Gastroesophageal sphincter (tissue), 4 donors: Measurements from ENCODE around the gene HCRT. TPM values are rescaled to one million over a fixed set of nuclear protein-coding genes. Genes with fewer than 3 reads are reported as not detected.

ENCODE experiments used
- ATAC-seq: fragments of 150-250 bp; one replicate; pipeline ENCODE4 v1.9.1; 2016; ENCODE audit warnings: mild to moderate bottlenecking, moderate library complexity
- H3K27ac ChIP-seq, 4 donors: fragments of 200-600 bp; sonication (generic) in 3 of 4; 1 replicate in 3 of 4; 2 replicates in 1 of 4; pipeline ENCODE4 v1.5.1; 2016 to 2019
- H3K27me3 ChIP-seq: fragments of 200-600 bp; sonication (generic); one replicate; pipeline ENCODE4 v1.5.1; 2019
- H3K36me3 ChIP-seq, 2 donors: fragments of 200-600 bp; sonication (generic); one replicate each; pipeline ENCODE4 v1.5.1; 2019; ENCODE audit warnings: control low read depth in 1 of 2
- H3K4me1 ChIP-seq, 3 donors: fragments of 200-600 bp; sonication (generic); 1 replicate in 2 of 3; 2 replicates in 1 of 3; pipeline ENCODE4 v1.5.1; 2016 to 2019; ENCODE audit warnings: control low read depth in 2 of 3
- H3K4me3 ChIP-seq, 2 donors: fragments of 200-600 bp; sonication (generic); one replicate each; pipeline ENCODE4 v1.5.1; 2019; ENCODE audit warnings: mild to moderate bottlenecking in 1 of 2, moderate library complexity in 1 of 2
- H3K9me3 ChIP-seq, 3 donors: fragments of 200-600 bp; sonication (generic); one replicate each; pipeline ENCODE4 v1.5.1; 2017 to 2019; ENCODE audit warnings: control low read depth in 2 of 3
- CTCF ChIP-seq, 4 experiments: fragments of 200-600 bp in 2 of 4; fragments of 450-650 bp in 2 of 4; sonication (generic) in 1 of 4; IDR thresholded peaks; one replicate each; pipeline ENCODE4 v1.5.1; 2017 to 2019; ENCODE audit warnings: antibody characterized with exemption in 4 of 4, mild to moderate bottlenecking in 2 of 4, moderate library complexity in 2 of 4
- EP300 ChIP-seq: sonication (generic); formaldehyde crosslinking; IDR thresholded peaks from one replicate; pipeline ENCODE4 v1.6.1; 2017; ENCODE audit warnings: antibody characterized with exemption, mild to moderate bottlenecking
- POLR2A ChIP-seq, 2 donors: fragments of 450-650 bp; IDR thresholded peaks; one replicate each; pipeline ENCODE4 v1.6.1; 2017; ENCODE audit warnings: antibody characterized with exemption in 2 of 2, mild to moderate bottlenecking in 2 of 2, moderate library complexity in 1 of 2
- POLR2AphosphoS5 ChIP-seq: sonication (generic); formaldehyde crosslinking; IDR thresholded peaks from one replicate; pipeline ENCODE4 v1.6.1; 2017; ENCODE audit warnings: antibody characterized with exemption
- WGBS, 2 donors: methylation state at CpG; one replicate each; pipeline ENCODE4 v1.1.5; 2018; ENCODE audit warnings: low coverage in 1 of 2; 5-methylcytosine and 5-hydroxymethylcytosine counted together
- total RNA-seq, 4 donors: library from RNA; depleted of rRNA; stranded (reverse); fragments of >200 nt; gene quantifications; one replicate each; pipeline ENCODE4 v1.1.0, GENCODE V29; 2016

HCRT gene
- total RNA-seq, 4 donors from 2014 or later: not detected

DNA sequence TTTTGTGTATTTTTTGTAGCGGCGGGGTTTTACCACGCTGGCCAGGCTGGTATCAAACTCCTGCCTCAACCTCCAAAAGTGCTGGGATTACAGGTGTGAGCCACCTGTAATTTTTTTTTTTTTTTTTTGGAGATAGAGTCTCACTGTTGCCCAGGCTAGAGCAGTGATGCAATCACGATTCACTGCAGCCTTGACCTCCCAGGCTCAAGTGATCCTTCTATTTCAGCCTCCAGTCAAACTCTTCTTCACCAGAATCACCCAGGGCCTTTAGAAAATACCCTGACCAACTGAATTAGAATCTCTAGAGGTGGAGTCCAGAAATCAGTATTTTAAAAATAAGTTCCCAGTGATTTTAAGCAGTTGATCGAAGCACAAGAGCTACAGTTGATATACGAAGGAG, 50.1 kb downstream of the HCRT start:
- no peaks in the 10 kb centered on the region for H3K9me3 ChIP-seq
- peaks cover 0 to 26% of the 10 kb centered on the region in 2 donors for H3K36me3 ChIP-seq
- H3K27ac ChIP-seq: peak overlapping the region in 3 of 4 donors; percentile 59 to 71 (median 61)
- no peak for TF ChIP-seq CTCF (IDR thresholded peaks at IDR 0.05)
- no peak for TF ChIP-seq POLR2A (IDR thresholded peaks at IDR 0.05)
- no peak for TF ChIP-seq POLR2AphosphoS5
- no peak for TF ChIP-seq EP300
- no peak overlapping the region for H3K4me3 ChIP-seq
- H3K27me3 ChIP-seq: no peaks in the 10 kb centered on the region
- 78 to 84% methylated on average over 3 to 4 of the region's 6 CpGs for WGBS, 2 donors
- H3K4me1 ChIP-seq: peaks cover 0 to 96% (median 32%) of the 10 kb centered on the region in 3 donors
- no peak for ATAC-seq

Other genes with a start within 250 kb of the HCRT start
- gene CNP, start 218.7 kb downstream of the HCRT start, total RNA-seq: 10 to 100 TPM; 56.7 to 97.9 (median 64.7) TPM
- gene DNAJC7, start 168.0 kb downstream of the HCRT start, total RNA-seq: 10 to 100 TPM; 41.9 to 59.6 (median 54.4) TPM
- 10 to 100 TPM; 40.1 to 72.3 (median 52.8) TPM for gene NKIRAS2, start 165.4 kb downstream of the HCRT start, total RNA-seq
- 1 to 10 TPM in 1 of 4 donors, under 1 TPM in 3; 0.27 to 1.4 (median 0.58) TPM for gene C17orf113, start 134.9 kb downstream of the HCRT start, total RNA-seq
- not detected for gene ZNF385C, start 87.0 kb downstream of the HCRT start, total RNA-seq
- 10 to 100 TPM; 11.3 to 21.3 (median 13.9) TPM for gene DHX58, start 72.7 kb downstream of the HCRT start, total RNA-seq
- gene KAT2A, start 64.1 kb downstream of the HCRT start, total RNA-seq: 10 to 100 TPM; 10.3 to 51.2 (median 19.3) TPM
- gene HSPB9, start 62.6 kb downstream of the HCRT start, total RNA-seq: not detected
- 100 to 1,000 TPM in 3 of 4 donors, 10 to 100 TPM in 1; 91.7 to 122 (median 108) TPM for gene RAB5C, start 30.5 kb downstream of the HCRT start, total RNA-seq
- gene KCNH4, start 4.3 kb downstream of the HCRT start, total RNA-seq: under 1 TPM in 3 of 4 donors, not detected in 1; 0.16 to 0.27 (median 0.17) TPM
- 10 to 100 TPM; 18.8 to 30.8 (median 21.8) TPM for gene GHDC, start 9.0 kb upstream of the HCRT start, total RNA-seq
- gene STAT5B, start 90.9 kb upstream of the HCRT start, total RNA-seq: 10 to 100 TPM; 73.3 to 98.3 (median 95.6) TPM
- gene STAT5A, start 103.0 kb upstream of the HCRT start, total RNA-seq: 10 to 100 TPM; 61.8 to 80.8 (median 71.4) TPM
- 100 to 1,000 TPM; 146 to 253 (median 205) TPM for gene STAT3, start 203.0 kb upstream of the HCRT start, total RNA-seq
- gene CAVIN1, start 237.8 kb upstream of the HCRT start, total RNA-seq: 1,000 to 10,000 TPM in 2 of 4 donors, 100 to 1,000 TPM in 2; 615 to 1,266 (median 897) TPM